HepG2 (cell line): ENCODE data around the gene TMEM141. TPM values are rescaled to one million over a fixed set of nuclear protein-coding genes. Genes with fewer than 3 reads are reported as not detected.

ENCODE experiments used
- BRCA1 ChIP-seq: sonication (generic); formaldehyde crosslinking; IDR thresholded peaks from 2 replicates; pipeline ENCODE4 v1.4.0; 2020; ENCODE audit warnings: missing genetic modification reagents
- CAMTA2 ChIP-seq: sonication (generic); formaldehyde crosslinking; IDR thresholded peaks from 2 replicates; pipeline ENCODE4 v1.4.0; 2020; ENCODE audit warnings: mild to moderate bottlenecking, missing genetic modification reagents, borderline replicate concordance
- HDAC6 ChIP-seq: fragments of 200-600 bp; sonication (generic); IDR thresholded peaks from 2 replicates; pipeline ENCODE4 v1.7.0; 2017; ENCODE audit warnings: mild to moderate bottlenecking, antibody characterized with exemption, low read length, low read depth
- HOXA7 ChIP-seq: sonication (generic); formaldehyde crosslinking; IDR thresholded peaks from 2 replicates; pipeline ENCODE4 v1.8.1; 2022; ENCODE audit warnings: mild to moderate bottlenecking, missing genetic modification reagents, moderate library complexity
- IRX3 ChIP-seq: sonication (generic); formaldehyde crosslinking; IDR thresholded peaks from 2 replicates; pipeline ENCODE4 v1.8.1; 2023; ENCODE audit warnings: mild to moderate bottlenecking, low read depth, missing genetic modification reagents, borderline replicate concordance
- KLF13 ChIP-seq: sonication (generic); formaldehyde crosslinking; IDR thresholded peaks from 2 replicates; pipeline ENCODE4 v1.4.0; 2020; ENCODE audit warnings: mild to moderate bottlenecking, missing genetic modification reagents
- KLF9 ChIP-seq: IDR thresholded peaks from 2 replicates; pipeline ENCODE4 v1.6.1; 2016; ENCODE audit warnings: low read depth
- NR2F2 ChIP-seq: IDR thresholded peaks from 2 replicates; pipeline ENCODE4 v1.6.1; 2012; ENCODE audit warnings: low read depth, inconsistent platforms, borderline replicate concordance
- POLR2AphosphoS2 ChIP-seq: IDR thresholded peaks from 2 replicates; pipeline ENCODE4 v1.6.1; 2011; ENCODE audit warnings: low read depth, low read length, improper control_type of control experiment
- RCOR2 ChIP-seq: IDR thresholded peaks from 2 replicates; pipeline ENCODE4 v1.6.1; 2016; ENCODE audit warnings: missing biosample characterization, missing genetic modification reagents
- RFX1 ChIP-seq: fragments of 450-650 bp; IDR thresholded peaks from 2 replicates; pipeline ENCODE4 v1.6.1; 2017
- ZNF160 ChIP-seq: sonication (generic); formaldehyde crosslinking; IDR thresholded peaks from 2 replicates; pipeline ENCODE4 v1.8.0; 2022; ENCODE audit warnings: mild to moderate bottlenecking, inconsistent platforms, missing genetic modification reagents
- ZNF260 ChIP-seq: sonication (generic); formaldehyde crosslinking; IDR thresholded peaks from 2 replicates; pipeline ENCODE4 v1.4.0; 2020; ENCODE audit warnings: missing genetic modification reagents, low read depth, mild to moderate bottlenecking, borderline replicate concordance
- ZNF275 ChIP-seq: sonication (generic); formaldehyde crosslinking; IDR thresholded peaks from 2 replicates; pipeline ENCODE4 v1.8.0; 2022; ENCODE audit warnings: missing genetic modification reagents, mild to moderate bottlenecking, inconsistent platforms, borderline replicate concordance
- ZNF337 ChIP-seq: sonication (generic); formaldehyde crosslinking; IDR thresholded peaks from 2 replicates; pipeline ENCODE4 v1.5.1; 2020; ENCODE audit warnings: missing genetic modification reagents, low read depth, mild to moderate bottlenecking, borderline replicate concordance
- ZNF484 ChIP-seq: sonication (generic); formaldehyde crosslinking; IDR thresholded peaks from 2 replicates; pipeline ENCODE4 v1.5.1; 2020; ENCODE audit warnings: mild to moderate bottlenecking, low read depth, missing genetic modification reagents, borderline replicate concordance
- ZNF557 ChIP-seq: sonication (generic); formaldehyde crosslinking; IDR thresholded peaks from 2 replicates; pipeline ENCODE4 v1.4.0; 2020; ENCODE audit warnings: missing genetic modification reagents
- ZNF773 ChIP-seq: sonication (generic); formaldehyde crosslinking; IDR thresholded peaks from 2 replicates; pipeline ENCODE4 v1.4.0; 2020; ENCODE audit warnings: missing genetic modification reagents, borderline replicate concordance
- polyA plus RNA-seq, 8 experiments: library from polyadenylated mRNA; depleted of rRNA in 3 of 8; stranded (reverse) in 7 of 8; unstranded in 1 of 8; fragments of >200 nt; fragmentation: Illumina TruSeq in 4 of 8; extraction: Trizol in 4 of 8; gene quantifications; 2 replicates each; pipeline versions ENCODE4 v1.2.1 to v1.2.3, GENCODE V29; 2011 to 2016; ENCODE audit warnings: low read depth in 4 of 8, missing spikeins in 1 of 8, mixed read lengths in 1 of 8; ENCODE audit not compliant: insufficient read depth in 1 of 8
- total RNA-seq, 5 experiments: library from RNA; depleted of rRNA; stranded (reverse); fragments of >200 nt; fragmentation: Illumina TruSeq; extraction: Trizol; gene quantifications; 2 replicates each; pipeline ENCODE4 v1.2.3, GENCODE V29; 2016; ENCODE audit warnings: low read depth in 1 of 5
- TF ChIP-seq, protein P1 (sequence below): sonication (generic); formaldehyde crosslinking; IDR thresholded peaks from 2 replicates; pipeline ENCODE4 v1.8.0; 2022; ENCODE audit warnings: mild to moderate bottlenecking, missing genetic modification reagents, moderate library complexity
- TF ChIP-seq, protein P2 (sequence below): sonication (generic); formaldehyde crosslinking; IDR thresholded peaks from 2 replicates; pipeline ENCODE4 v1.4.0; 2020; ENCODE audit warnings: low read depth, missing genetic modification reagents
- TF ChIP-seq, protein P3 (sequence below): sonication (generic); formaldehyde crosslinking; IDR thresholded peaks from 2 replicates; pipeline ENCODE4 v1.4.0; 2020; ENCODE audit warnings: missing genetic modification reagents
- TF ChIP-seq, protein P4 (sequence below): sonication (generic); formaldehyde crosslinking; IDR thresholded peaks from 2 replicates; pipeline ENCODE4 v1.8.1; 2022; ENCODE audit warnings: mild to moderate bottlenecking, missing genetic modification reagents

TMEM141 gene
- total and polyA plus RNA-seq, 2 of the 13 experiments (the other 11 are each of a cell fraction or from before 2014, with no cell fraction given) = 81.0 to 202 TPM

DNA sequence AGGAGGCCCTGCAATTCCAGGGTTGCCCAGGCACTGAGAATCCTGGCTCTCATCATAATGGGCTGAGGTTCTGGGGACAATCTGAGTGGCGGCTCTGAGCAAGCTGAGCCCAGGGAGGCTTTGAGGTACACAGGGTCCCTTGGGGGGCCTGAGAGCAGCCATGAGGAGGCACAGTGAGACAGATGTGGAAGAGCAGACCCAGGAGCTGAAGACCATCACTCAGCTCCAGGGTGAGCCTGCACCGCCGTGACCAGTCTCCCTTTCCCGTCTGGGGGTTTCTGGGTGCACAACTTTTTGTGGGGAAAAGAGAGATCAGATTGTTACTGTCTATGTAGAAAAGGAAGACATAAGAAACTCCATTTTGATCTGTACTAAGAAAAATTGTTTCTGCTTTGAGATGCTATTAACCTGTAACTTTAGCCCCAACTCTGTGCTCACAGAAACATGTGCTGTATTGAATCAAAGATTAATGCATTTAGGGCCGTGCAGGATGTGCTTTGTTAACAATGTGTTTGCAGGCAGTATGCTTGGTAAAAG is 5.2 kb downstream of the TMEM141 start, which contains the start of gene CCDC183 (continued):
- TF ChIP-seq, protein P1, sequence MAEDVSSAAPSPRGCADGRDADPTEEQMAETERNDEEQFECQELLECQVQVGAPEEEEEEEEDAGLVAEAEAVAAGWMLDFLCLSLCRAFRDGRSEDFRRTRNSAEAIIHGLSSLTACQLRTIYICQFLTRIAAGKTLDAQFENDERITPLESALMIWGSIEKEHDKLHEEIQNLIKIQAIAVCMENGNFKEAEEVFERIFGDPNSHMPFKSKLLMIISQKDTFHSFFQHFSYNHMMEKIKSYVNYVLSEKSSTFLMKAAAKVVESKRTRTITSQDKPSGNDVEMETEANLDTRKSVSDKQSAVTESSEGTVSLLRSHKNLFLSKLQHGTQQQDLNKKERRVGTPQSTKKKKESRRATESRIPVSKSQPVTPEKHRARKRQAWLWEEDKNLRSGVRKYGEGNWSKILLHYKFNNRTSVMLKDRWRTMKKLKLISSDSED = no peak
- TF ChIP-seq ZNF557 (no peak), HDAC6 (no peak), BRCA1 (CRISPR knock-in tag) (peak; percentile 48; the same call in 1 of the 2 replicates), RCOR2 (CRISPR knock-in tag) (no peak), ZNF275 (no peak), ZNF773 (CRISPR knock-in tag) (no peak), ZNF337 (CRISPR knock-in tag) (no peak), POLR2AphosphoS2 (no peak), IRX3 (CRISPR knock-in tag) (0 out of 2 replicates have a peak, but pooled peaks have one; percentile 24), RFX1 (no peak), KLF9 (no peak), KLF13 (CRISPR knock-in tag) (no peak), HOXA7 (CRISPR knock-in tag) (no peak), ZNF484 (no peak), CAMTA2 (CRISPR knock-in tag) (0 out of 2 replicates have a peak, but pooled peaks have one; percentile 35), ZNF160 (CRISPR knock-in tag) (peak; percentile 10; the same call in 1 of the 2 replicates), ZNF260 (CRISPR knock-in tag) (no peak), NR2F2 (no peak)
- TF ChIP-seq, protein P2, sequence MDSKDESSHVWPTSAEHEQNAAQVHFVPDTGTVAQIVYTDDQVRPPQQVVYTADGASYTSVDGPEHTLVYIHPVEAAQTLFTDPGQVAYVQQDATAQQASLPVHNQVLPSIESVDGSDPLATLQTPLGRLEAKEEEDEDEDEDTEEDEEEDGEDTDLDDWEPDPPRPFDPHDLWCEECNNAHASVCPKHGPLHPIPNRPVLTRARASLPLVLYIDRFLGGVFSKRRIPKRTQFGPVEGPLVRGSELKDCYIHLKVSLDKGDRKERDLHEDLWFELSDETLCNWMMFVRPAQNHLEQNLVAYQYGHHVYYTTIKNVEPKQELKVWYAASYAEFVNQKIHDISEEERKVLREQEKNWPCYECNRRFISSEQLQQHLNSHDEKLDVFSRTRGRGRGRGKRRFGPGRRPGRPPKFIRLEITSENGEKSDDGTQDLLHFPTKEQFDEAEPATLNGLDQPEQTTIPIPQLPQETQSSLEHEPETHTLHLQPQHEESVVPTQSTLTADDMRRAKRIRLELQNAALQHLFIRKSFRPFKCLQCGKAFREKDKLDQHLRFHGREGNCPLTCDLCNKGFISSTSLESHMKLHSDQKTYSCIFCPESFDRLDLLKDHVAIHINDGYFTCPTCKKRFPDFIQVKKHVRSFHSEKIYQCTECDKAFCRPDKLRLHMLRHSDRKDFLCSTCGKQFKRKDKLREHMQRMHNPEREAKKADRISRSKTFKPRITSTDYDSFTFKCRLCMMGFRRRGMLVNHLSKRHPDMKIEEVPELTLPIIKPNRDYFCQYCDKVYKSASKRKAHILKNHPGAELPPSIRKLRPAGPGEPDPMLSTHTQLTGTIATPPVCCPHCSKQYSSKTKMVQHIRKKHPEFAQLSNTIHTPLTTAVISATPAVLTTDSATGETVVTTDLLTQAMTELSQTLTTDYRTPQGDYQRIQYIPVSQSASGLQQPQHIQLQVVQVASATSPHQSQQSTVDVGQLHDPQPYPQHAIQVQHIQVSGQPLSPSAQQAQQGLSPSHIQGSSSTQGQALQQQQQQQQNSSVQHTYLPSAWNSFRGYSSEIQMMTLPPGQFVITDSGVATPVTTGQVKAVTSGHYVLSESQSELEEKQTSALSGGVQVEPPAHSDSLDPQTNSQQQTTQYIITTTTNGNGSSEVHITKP (CRISPR knock-in tag) = no peak
- TF ChIP-seq, protein P3, sequence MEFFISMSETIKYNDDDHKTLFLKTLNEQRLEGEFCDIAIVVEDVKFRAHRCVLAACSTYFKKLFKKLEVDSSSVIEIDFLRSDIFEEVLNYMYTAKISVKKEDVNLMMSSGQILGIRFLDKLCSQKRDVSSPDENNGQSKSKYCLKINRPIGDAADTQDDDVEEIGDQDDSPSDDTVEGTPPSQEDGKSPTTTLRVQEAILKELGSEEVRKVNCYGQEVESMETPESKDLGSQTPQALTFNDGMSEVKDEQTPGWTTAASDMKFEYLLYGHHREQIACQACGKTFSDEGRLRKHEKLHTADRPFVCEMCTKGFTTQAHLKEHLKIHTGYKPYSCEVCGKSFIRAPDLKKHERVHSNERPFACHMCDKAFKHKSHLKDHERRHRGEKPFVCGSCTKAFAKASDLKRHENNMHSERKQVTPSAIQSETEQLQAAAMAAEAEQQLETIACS = no peak
- TF ChIP-seq, protein P4, sequence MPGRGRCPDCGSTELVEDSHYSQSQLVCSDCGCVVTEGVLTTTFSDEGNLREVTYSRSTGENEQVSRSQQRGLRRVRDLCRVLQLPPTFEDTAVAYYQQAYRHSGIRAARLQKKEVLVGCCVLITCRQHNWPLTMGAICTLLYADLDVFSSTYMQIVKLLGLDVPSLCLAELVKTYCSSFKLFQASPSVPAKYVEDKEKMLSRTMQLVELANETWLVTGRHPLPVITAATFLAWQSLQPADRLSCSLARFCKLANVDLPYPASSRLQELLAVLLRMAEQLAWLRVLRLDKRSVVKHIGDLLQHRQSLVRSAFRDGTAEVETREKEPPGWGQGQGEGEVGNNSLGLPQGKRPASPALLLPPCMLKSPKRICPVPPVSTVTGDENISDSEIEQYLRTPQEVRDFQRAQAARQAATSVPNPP (CRISPR knock-in tag) = 0 out of 2 replicates have a peak, but pooled peaks have one; percentile 20
